Cardiac fibroblast (primary cell): Measurements from ENCODE around the gene SLC10A1.
"Not testable (repeated sequence)": the region's sequence is repeated elsewhere in the genome, so short reads cannot be mapped to it uniquely, and the experiment has no call there.

ENCODE experiments used
- DNase-seq, 2 donors: peaks; one replicate each; pipeline versions ENCODE4 v3.0.0 to v3.0.0-alpha.2; 2010; ENCODE audit warnings: low read depth in 2 of 2
- H3K4me3 ChIP-seq, 2 donors: replicated peaks in 1 of 2; 1 replicate in 1 of 2; 2 replicates in 1 of 2; pipeline ENCODE4 v1.5.1; 2011; ENCODE audit warnings: low read depth in 2 of 2, low read length in 2 of 2, mild to moderate bottlenecking in 2 of 2, moderate library complexity in 1 of 2
- TF ChIP-seq, protein P1 (sequence below): IDR thresholded peaks from one replicate; pipeline ENCODE4 v1.5.1; 2011; ENCODE audit warnings: low read depth, mild to moderate bottlenecking, low read length, inconsistent platforms

Gene SLC10A1

GRCh38 chr14:69819607-69820006 lies 22.6 kb upstream of the SLC10A1 start:
- TF ChIP-seq, protein P1, sequence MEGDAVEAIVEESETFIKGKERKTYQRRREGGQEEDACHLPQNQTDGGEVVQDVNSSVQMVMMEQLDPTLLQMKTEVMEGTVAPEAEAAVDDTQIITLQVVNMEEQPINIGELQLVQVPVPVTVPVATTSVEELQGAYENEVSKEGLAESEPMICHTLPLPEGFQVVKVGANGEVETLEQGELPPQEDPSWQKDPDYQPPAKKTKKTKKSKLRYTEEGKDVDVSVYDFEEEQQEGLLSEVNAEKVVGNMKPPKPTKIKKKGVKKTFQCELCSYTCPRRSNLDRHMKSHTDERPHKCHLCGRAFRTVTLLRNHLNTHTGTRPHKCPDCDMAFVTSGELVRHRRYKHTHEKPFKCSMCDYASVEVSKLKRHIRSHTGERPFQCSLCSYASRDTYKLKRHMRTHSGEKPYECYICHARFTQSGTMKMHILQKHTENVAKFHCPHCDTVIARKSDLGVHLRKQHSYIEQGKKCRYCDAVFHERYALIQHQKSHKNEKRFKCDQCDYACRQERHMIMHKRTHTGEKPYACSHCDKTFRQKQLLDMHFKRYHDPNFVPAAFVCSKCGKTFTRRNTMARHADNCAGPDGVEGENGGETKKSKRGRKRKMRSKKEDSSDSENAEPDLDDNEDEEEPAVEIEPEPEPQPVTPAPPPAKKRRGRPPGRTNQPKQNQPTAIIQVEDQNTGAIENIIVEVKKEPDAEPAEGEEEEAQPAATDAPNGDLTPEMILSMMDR, result no peak
- DNase-seq, result no peak
- no peak overlapping the region for H3K4me3 ChIP-seq

DNA sequence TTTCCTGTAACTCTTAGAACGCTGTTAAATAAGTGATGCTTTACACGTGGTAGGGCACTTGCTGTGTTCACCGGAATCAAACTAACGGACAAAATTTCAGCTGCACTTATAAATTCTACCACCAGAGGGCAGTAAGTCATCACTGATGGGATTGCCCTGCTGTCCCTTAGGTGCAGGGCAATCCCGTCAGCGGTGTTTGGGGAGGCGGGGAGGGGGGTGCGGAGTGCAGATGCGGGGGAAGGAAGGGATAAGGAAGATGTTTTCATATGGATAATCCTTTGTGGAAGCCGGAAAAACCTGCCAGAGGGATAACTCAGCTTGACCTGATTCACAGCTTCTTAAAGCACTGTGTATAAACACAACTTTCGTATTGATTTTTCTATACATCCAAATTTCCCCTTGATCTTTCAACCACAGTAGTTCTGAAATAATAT lies 21.7 kb upstream of the SLC10A1 start:
- TF ChIP-seq, protein P1, result peak; percentile 67
- DNase-seq, result peak; percentile 70 to 75
- no peak overlapping the region for H3K4me3 ChIP-seq

DNA sequence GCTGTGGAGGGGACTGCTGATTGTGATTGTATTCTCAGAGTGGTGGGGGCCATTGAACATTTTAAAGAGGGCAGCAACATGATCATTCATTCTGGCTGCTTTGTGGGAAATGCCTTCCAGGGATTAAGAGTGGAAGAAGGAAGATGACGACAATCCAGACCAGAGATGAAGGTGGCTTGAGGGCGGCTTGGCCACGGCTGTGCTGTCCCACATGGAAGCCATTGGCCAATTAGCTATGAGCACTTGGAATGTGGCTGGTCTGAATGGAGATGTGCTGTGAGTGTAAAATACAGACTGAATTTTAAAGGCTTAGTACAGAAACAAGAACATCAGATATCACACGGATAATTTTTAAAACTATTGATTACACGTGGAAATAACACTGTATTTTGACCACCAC lies 19.2 kb upstream of the SLC10A1 start:
- TF ChIP-seq, protein P1, result no peak

DNA sequence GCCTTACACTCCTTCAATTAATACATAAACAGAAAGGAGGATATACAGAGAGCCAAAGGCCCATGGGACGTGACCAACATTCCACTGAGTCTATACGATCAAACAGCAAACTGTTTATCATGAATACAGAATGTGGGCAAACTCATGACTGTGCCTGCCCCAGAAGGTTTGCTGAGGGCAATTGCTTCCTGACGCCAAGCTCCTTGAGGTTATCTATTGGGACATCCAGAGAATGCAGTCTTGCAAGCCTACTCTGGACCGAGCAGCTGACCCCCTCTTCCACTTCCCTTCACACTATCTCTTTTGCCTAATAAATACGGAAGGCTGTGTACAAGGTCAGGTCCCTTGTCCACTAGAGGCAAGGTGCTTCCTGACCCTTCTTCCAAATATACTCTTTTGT lies 18.5 kb upstream of the SLC10A1 start:
- TF ChIP-seq, protein P1, result no peak
- no peak overlapping the region for H3K4me3 ChIP-seq
- no peak for DNase-seq

More for the DNA sequence above, 19.2 kb upstream of the SLC10A1 start:
- H3K4me3 ChIP-seq, result no peak overlapping the region
- no peak for DNase-seq

DNA sequence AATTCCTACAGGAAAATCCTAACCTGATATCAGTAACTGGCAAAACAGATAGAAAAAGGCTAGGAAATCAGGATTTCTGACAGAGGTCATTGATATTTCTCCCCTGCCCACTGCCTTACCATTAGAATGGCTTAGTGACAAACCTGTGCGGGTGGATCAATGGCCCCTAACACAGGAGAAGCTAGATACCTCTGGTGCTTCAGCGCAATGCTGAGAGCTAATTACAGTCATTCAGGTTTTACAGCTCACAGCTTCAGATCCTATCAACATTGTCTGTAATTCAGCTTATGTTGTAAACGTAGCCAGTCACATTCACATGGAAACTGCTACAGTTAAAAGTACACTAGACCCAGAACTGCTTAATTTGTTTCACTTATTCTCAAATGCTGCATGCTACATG lies 17.4 kb upstream of the SLC10A1 start:
- TF ChIP-seq, protein P1, result no peak
- no peak overlapping the region for H3K4me3 ChIP-seq
- no peak for DNase-seq

DNA sequence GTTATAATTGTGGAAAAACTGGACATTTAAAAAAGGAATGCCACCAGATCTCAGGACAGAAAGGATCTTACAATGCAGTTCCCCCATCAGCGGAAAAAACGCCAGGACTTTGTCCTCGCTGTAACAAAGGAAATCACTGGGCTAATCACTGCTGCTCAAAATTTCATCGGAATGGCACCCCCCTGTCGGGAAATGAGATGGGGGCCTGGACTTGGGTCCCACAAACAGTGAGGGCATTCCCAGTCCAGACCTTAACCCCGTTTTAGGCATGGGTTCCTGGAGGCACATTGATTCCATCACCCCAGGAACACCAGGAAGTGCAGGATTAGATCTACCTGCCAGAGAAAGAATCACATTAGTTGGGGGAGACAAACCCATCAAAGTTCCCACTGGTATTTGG lies 16.3 kb upstream of the SLC10A1 start:
- not testable (repeated sequence) for DNase-seq, H3K4me3 ChIP-seq

- no peak overlapping the region for H3K4me3 ChIP-seq
- DNase-seq, result peak in 1 of 2 donors; percentile 11
- TF ChIP-seq, protein P1, result no peak
Measured at GRCh38 chr14:69812711-69813110, 15.7 kb upstream of the SLC10A1 start.

- TF ChIP-seq, protein P1, result no peak
- no peak overlapping the region for H3K4me3 ChIP-seq
- DNase-seq, result no peak
Measured at GRCh38 chr14:69811868-69812252, 14.8 kb upstream of the SLC10A1 start.
